AG09309 (cell line): ENCODE data around the gene MRPL38.

Experiments
- DNase-seq: peaks from one replicate; pipeline ENCODE4 v3.0.0-alpha.2; 2010; ENCODE audit warnings: low read depth
- H3K4me3 ChIP-seq: 2 replicates; pipeline ENCODE4 v1.5.1; 2011; ENCODE audit warnings: mild to moderate bottlenecking, low read depth, low read length, moderate library complexity; ENCODE audit not compliant: control insufficient read depth
- CTCF ChIP-seq: IDR thresholded peaks from 2 replicates; pipeline ENCODE4 v1.5.1; 2011; ENCODE audit warnings: mild to moderate bottlenecking, low read depth, low read length, inconsistent platforms; ENCODE audit not compliant: insufficient read depth, control insufficient read depth; ENCODE audit errors: missing control alignments

The MRPL38 gene

DNA sequence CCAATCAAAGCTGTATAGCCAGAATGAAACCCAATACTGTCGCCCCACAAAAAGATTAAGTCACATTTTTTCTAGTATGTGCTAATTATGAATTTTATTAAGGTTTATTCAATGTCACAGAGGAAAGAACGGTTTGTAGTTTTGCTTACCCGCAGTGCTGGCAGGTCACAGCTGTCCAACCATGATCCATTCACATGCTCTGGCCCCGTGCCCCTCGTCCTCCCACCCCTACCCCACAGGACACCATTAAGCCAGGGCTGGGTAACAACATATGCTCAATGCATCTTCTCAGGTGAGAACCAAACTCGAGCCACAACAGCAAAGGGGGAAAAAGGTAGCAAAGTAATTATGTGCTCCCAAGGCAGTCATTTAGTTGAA is 36.7 kb upstream of the MRPL38 start:
- DNase-seq: no peak
- peak overlapping the region; percentile 8 for H3K4me3 ChIP-seq
- TF ChIP-seq CTCF: no peak

DNA sequence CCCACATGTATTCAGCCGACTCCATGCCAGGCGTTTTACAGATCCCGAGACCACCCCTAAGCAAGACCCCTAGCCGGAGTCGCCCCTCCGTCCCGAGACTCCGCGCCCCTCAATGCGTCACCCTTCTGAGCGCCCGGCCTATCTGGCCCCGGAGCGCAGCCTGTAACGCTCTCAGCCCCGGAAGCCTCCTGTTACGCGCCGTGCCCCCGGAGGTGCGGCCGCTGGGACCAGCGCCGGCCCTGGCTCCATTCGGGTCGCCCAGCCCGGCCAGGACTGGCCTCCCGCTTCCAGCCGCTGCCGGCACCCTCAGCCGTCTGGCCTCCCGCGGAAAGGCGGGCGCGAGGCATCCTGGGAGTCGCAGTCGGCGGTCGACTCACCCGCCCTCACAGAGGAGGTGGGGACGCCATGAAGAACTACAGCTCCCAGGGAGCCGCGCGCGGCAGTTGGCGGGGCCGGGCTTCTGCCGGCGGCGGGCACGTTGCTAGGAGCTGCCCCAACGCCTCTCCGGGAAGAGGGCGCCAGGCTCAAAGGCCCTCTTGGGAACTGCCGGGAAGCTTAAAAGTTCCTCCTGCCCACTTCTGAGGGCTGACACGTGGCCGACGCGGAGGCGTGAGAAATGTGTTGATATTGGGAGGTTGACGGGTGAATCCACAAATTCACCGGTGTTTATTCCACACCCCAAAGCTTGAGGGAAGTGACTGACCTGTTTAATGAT is 36.2 kb upstream of the MRPL38 start, which contains the start of gene FBF1:
TSS of gene FBF1 (minus strand) at position 316 of the 715 bp plus-strand sequence. CDS start 2,893 bp downstream, outside the sequence.
- H3K4me3 ChIP-seq: peak within 1 kb of the TSS; percentile 79
- DNase-seq: peak; percentile 67
- TF ChIP-seq CTCF: no peak

- DNase-seq: no peak
- H3K4me3 ChIP-seq: no peak overlapping the region
- no peak for TF ChIP-seq CTCF
These were observed 33.0 kb upstream of the MRPL38 start for GRCh38 chr17:75937652-75938051.

DNA sequence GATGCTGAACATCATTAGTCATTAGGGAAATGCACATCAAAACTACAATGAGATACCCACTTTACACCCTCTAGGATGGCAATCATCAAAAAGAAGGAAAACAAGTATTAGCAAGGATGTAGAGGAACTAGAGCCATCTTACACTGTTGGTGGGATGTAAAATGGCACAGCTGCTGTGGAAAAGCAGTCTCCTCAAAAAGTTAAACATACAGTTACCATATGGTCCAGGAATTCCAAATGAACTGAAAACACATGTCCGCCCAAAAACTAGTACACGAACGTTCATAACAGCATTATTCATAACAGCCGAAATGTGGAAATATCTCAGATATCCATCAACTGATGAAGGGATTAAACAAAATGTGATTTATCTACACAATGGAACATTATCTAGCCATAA is 29.1 kb upstream of the MRPL38 start:
- TF ChIP-seq CTCF: no peak
- H3K4me3 ChIP-seq: no peak overlapping the region
- no peak for DNase-seq

DNA sequence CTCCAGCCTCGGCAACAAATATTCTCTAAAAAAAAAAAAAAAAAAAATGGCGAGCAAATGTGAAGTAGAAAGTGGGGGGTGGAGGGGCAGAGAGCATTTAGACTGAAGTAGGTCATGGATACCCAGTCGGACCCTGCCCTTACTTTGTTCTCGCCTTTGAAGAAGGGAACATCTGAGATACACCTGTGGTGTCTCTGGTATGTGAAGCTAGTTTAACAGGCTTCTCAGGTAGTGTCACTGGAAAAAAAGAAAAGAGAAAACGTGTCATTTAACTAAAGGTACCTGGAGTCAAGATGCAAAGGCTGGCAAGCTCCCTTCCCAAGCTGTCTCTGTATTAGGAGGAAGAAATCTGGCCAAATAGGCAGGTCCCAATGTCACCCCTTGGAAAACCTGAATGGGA is 28.2 kb upstream of the MRPL38 start:
- no peak overlapping the region for H3K4me3 ChIP-seq
- TF ChIP-seq CTCF: no peak
- no peak for DNase-seq

- TF ChIP-seq CTCF: no peak
- DNase-seq: no peak
- no peak overlapping the region for H3K4me3 ChIP-seq
These were observed 26.4 kb upstream of the MRPL38 start for GRCh38 chr17:75931062-75931461.
